HL-60 (cell line): Measurements from ENCODE around the gene ZNF22.
A peak's percentile ranks its signal among the peaks of the same experiment; 100 is the strongest.
"Not testable (repeated sequence)": the region's sequence is repeated elsewhere in the genome, so short reads cannot be mapped to it uniquely, and the experiment has no call there.

Experiments used
- DNase-seq, 2 experiments: peaks; one replicate each; pipeline ENCODE4 v3.0.0-alpha.2; 2010 to 2020; ENCODE audit warnings: low read depth in 1 of 2, low spot score in 1 of 2
- H3K27ac ChIP-seq: fragments of 250-450 bp; sonication (Bioruptor Pico); replicated peaks from 2 replicates; pipeline ENCODE4 v1.5.1; 2020; ENCODE audit warnings: mild to moderate bottlenecking, moderate library complexity
- H3K27me3 ChIP-seq: fragments of 250-450 bp; sonication (Bioruptor Pico); 2 replicates; pipeline ENCODE4 v1.5.1; 2021; ENCODE audit warnings: mild to moderate bottlenecking, moderate library complexity; ENCODE audit not compliant: insufficient read depth, poor library complexity, severe bottlenecking
- H3K4me3 ChIP-seq: replicated peaks from 2 replicates; pipeline ENCODE4 v1.5.1; 2011; ENCODE audit warnings: mild to moderate bottlenecking, control low read depth, low read length; ENCODE audit not compliant: insufficient read depth
- GABPA ChIP-seq: IDR thresholded peaks from 2 replicates; pipeline ENCODE4 v1.6.1; 2012; ENCODE audit warnings: low read depth
- POLR2AphosphoS5 ChIP-seq: IDR thresholded peaks from 2 replicates; pipeline ENCODE4 v1.6.1; 2012; ENCODE audit warnings: low read depth
- SPI1 ChIP-seq: IDR thresholded peaks from 2 replicates; pipeline ENCODE4 v1.6.1; 2012; ENCODE audit warnings: low read depth, mild to moderate bottlenecking, borderline replicate concordance
- TF ChIP-seq, protein P1 (sequence below): IDR thresholded peaks from 2 replicates; pipeline ENCODE4 v1.6.1; 2012; ENCODE audit warnings: low read depth; ENCODE audit not compliant: insufficient replicate concordance
- TF ChIP-seq, protein P2 (sequence below): IDR thresholded peaks from one replicate; pipeline ENCODE4 v1.5.1; 2011; ENCODE audit warnings: low read length, control low read depth, inconsistent platforms; ENCODE audit not compliant: insufficient read depth

Gene ZNF22

DNA sequence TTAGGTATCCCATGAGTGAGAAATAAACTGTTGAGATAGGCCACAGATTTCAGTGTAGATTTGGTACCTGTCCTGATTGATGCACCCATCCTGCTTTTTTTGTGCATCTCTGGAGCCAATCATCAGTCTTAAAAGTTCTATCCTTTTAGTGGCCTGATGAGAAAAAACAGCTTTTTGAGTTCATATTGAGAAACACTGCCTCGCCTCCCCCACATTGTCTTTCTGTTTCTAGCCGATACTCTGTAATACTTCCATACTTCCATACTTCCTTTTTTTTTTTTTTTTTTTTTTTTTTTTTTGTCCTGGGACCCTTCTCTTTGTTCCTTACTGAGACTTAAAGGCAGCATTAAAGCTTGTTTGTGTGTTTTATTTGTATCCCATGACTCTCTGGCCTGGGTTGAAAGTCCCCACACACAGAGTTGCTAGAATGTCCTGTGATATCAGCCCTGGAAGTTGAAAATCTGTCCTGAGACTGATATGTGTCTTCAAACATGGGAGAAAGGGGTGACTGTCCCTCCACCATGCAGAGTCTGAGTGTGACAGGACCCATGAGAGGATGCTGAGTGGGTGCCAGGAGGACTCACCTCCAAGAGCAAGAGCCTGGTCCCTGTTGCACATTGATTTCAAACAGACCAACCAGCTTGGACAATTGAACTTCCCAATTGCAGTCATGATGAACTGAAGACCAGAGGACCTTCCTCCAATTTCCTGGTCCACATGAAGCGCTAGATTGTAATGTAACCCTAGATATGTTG lies 5.7 kb downstream of the ZNF22 start:
- TF ChIP-seq POLR2AphosphoS5: no peak
- TF ChIP-seq, protein P1, sequence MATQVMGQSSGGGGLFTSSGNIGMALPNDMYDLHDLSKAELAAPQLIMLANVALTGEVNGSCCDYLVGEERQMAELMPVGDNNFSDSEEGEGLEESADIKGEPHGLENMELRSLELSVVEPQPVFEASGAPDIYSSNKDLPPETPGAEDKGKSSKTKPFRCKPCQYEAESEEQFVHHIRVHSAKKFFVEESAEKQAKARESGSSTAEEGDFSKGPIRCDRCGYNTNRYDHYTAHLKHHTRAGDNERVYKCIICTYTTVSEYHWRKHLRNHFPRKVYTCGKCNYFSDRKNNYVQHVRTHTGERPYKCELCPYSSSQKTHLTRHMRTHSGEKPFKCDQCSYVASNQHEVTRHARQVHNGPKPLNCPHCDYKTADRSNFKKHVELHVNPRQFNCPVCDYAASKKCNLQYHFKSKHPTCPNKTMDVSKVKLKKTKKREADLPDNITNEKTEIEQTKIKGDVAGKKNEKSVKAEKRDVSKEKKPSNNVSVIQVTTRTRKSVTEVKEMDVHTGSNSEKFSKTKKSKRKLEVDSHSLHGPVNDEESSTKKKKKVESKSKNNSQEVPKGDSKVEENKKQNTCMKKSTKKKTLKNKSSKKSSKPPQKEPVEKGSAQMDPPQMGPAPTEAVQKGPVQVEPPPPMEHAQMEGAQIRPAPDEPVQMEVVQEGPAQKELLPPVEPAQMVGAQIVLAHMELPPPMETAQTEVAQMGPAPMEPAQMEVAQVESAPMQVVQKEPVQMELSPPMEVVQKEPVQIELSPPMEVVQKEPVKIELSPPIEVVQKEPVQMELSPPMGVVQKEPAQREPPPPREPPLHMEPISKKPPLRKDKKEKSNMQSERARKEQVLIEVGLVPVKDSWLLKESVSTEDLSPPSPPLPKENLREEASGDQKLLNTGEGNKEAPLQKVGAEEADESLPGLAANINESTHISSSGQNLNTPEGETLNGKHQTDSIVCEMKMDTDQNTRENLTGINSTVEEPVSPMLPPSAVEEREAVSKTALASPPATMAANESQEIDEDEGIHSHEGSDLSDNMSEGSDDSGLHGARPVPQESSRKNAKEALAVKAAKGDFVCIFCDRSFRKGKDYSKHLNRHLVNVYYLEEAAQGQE: no peak
- TF ChIP-seq SPI1: no peak
- TF ChIP-seq, protein P2, sequence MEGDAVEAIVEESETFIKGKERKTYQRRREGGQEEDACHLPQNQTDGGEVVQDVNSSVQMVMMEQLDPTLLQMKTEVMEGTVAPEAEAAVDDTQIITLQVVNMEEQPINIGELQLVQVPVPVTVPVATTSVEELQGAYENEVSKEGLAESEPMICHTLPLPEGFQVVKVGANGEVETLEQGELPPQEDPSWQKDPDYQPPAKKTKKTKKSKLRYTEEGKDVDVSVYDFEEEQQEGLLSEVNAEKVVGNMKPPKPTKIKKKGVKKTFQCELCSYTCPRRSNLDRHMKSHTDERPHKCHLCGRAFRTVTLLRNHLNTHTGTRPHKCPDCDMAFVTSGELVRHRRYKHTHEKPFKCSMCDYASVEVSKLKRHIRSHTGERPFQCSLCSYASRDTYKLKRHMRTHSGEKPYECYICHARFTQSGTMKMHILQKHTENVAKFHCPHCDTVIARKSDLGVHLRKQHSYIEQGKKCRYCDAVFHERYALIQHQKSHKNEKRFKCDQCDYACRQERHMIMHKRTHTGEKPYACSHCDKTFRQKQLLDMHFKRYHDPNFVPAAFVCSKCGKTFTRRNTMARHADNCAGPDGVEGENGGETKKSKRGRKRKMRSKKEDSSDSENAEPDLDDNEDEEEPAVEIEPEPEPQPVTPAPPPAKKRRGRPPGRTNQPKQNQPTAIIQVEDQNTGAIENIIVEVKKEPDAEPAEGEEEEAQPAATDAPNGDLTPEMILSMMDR: no peak
- TF ChIP-seq GABPA: no peak
- H3K27ac ChIP-seq: no peak overlapping the region
- H3K4me3 ChIP-seq: no peak overlapping the region

DNA sequence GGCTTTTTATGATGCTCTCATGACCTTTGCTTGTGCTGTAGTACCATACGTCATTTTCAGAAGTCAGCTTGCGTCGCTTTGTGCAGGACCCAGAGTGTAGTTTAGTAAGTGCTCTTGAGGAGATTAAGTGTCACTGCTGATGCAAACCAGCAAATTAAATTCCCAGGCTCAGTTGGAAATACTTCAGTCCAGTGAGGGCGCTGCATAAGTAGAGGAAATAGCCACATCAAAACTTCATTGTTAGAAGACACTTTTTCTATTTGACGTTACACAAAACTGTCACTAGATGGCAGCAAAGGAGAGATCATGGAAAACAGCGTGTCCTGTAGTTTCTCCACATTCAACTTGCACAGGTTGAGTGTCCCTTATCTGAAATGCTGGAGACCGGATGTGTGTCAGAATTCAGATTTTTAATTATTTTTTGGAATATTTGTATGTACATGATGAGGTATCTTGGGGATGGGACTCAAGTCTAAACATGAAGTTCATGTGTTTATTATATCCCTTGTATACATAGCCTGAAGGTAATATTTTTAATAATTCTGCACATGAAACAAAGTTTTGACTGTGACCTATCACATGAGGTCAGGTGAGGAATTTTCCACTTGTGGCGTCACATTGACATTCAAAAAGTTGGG lies 7.9 kb downstream of the ZNF22 start:
- TF ChIP-seq, protein P2: peak; percentile 82
- TF ChIP-seq POLR2AphosphoS5: no peak
- no peak overlapping the region for H3K27ac ChIP-seq
- no peak overlapping the region for H3K4me3 ChIP-seq
- peak; percentile 67 to 72 for DNase-seq
- H3K27me3 ChIP-seq: no peaks in the 10 kb centered on the region

More for the DNA sequence above, 5.7 kb downstream of the ZNF22 start:
- peak in 1 of 2 experiments; percentile 31 for DNase-seq
- no peaks in the 10 kb centered on the region for H3K27me3 ChIP-seq

DNA sequence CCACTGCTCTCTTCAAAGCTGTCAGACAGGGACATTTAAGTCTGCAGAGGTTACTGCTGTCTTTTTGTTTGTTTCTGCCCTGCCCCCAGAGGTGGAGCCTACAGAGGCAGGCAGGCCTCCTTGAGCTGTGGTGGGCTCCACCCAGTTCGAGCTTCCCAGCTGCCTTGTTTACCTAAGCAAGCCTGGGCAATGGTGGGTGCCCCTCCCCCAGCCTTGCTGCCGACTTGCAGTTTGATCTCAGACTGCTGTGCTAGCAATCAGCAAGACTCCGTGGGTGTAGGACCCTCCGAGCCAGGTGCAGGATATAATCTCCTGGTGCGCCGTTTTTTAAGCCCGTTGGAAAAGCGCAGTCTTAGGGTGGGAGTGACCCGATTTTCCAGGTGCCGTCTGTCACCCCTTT lies 13.8 kb downstream of the ZNF22 start:
- DNase-seq, H3K27ac ChIP-seq, H3K4me3 ChIP-seq, H3K27me3 ChIP-seq: not testable (repeated sequence)

DNA sequence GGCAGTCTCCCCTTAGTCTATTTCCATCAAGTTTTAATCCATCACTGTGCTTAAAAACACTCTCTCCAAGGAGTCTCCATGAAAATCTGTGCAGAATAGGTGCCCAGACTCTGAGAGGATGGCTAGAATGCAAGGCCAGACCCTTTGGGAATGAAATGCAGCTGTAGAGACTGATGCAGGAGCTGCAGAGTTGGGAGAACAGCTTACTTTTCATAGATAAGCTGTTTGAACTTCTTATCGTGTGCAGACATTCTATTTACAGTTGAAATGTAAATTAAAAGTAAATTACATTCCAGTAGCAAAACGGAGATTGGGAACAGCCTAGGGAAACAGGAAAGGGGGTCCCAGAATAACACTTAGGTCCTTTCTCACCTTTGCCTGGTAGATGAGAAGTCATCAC lies 14.9 kb downstream of the ZNF22 start:
- Histone ChIP-seq H3K4me3 (no peak overlapping the region), H3K27ac (no peak overlapping the region), H3K27me3 (no peaks in the 10 kb centered on the region)
- TF ChIP-seq POLR2AphosphoS5: no peak
- no peak for TF ChIP-seq GABPA
- TF ChIP-seq, protein P1: no peak
- TF ChIP-seq, protein P2: no peak
- no peak for TF ChIP-seq SPI1
- no peak for DNase-seq
